NCI-H2107 treated with DMSO at 0.1 percent for 48 hours (cell line): ENCODE data around the gene NPFF.
"Not testable (repeated sequence)": the region's sequence is repeated elsewhere in the genome, so short reads cannot be mapped to it uniquely, and the experiment has no call there.

Experiments
- DNase-seq: peaks from one replicate; lab custom pipeline; 2025; ENCODE audit not compliant: unreplicated experiment; lab: John Stamatoyannopoulos, UW

NPFF gene

GRCh38 chr12:53506881-53507602 lies at the start of gene NPFF:
NPFF (minus strand) TSS chr12:53507484; CDS start chr12:53507474, 10 bp downstream.
- DNase-seq, result no peak

- no peak for DNase-seq
Measured at GRCh38 chr12:53552361-53553327, 45.4 kb upstream of the NPFF start.

- DNase-seq, result peak; percentile 70
Measured at GRCh38 chr12:53551889-53552291, 44.6 kb upstream of the NPFF start.

GRCh38 chr12:53550595-53550994 lies 43.3 kb upstream of the NPFF start:
- DNase-seq, result no peak

GRCh38 chr12:53550131-53550530 lies 42.8 kb upstream of the NPFF start:
- not testable (repeated sequence) for DNase-seq

- DNase-seq, result not testable (repeated sequence)
Measured at GRCh38 chr12:53548354-53548753, 41.1 kb upstream of the NPFF start.

GRCh38 chr12:53543539-53543938 lies 36.3 kb upstream of the NPFF start:
- DNase-seq, result peak; percentile 62

- DNase-seq, result no peak
Measured at GRCh38 chr12:53539526-53539925, 32.2 kb upstream of the NPFF start.

- peak; percentile 83 for DNase-seq
Measured at GRCh38 chr12:53538209-53538689, 31.0 kb upstream of the NPFF start.

- no peak for DNase-seq
Measured at GRCh38 chr12:53536962-53537361, 29.7 kb upstream of the NPFF start.

GRCh38 chr12:53533471-53533870 lies 26.2 kb upstream of the NPFF start:
- no peak for DNase-seq

- no peak for DNase-seq
Measured at GRCh38 chr12:53532524-53533445, 25.5 kb upstream of the NPFF start.

- no peak for DNase-seq
Measured at GRCh38 chr12:53532021-53532420, 24.7 kb upstream of the NPFF start.

- no peak for DNase-seq
Measured at GRCh38 chr12:53530920-53531319, 23.6 kb upstream of the NPFF start.

GRCh38 chr12:53530061-53530460 lies 22.8 kb upstream of the NPFF start:
- no peak for DNase-seq

- DNase-seq, result no peak
Measured at GRCh38 chr12:53524476-53524875, 17.2 kb upstream of the NPFF start.

- no peak for DNase-seq
Measured at GRCh38 chr12:53523131-53523530, 15.8 kb upstream of the NPFF start.

- no peak for DNase-seq
Measured at GRCh38 chr12:53518381-53518780, 11.1 kb upstream of the NPFF start.

- DNase-seq, result no peak
Measured at GRCh38 chr12:53516758-53517455, 9.6 kb upstream of the NPFF start.

GRCh38 chr12:53515291-53515680 lies 8.0 kb upstream of the NPFF start:
- no peak for DNase-seq
